B cell (primary cell): ENCODE results near the gene FBLN2.

Experiments used
- CTCF ChIP-seq: fragments of 200-600 bp; IDR thresholded peaks from one replicate; pipeline ENCODE4 v1.8.0; 2022; ENCODE audit warnings: antibody characterized with exemption, mild to moderate bottlenecking
- EZH2 ChIP-seq: IDR thresholded peaks from 2 replicates; pipeline ENCODE4 v1.6.1; 2012; ENCODE audit warnings: borderline replicate concordance, low read depth, mild to moderate bottlenecking, moderate library complexity, low read length; ENCODE audit not compliant: insufficient read depth, poor library complexity, severe bottlenecking

- TF ChIP-seq CTCF (no peak), EZH2 (no peak)
Measured at GRCh38 chr3:13598926-13599886, 50.3 kb downstream of the FBLN2 start.
